ENCODE results near the gene TCP11L2.

TCP11L2 gene

DNA sequence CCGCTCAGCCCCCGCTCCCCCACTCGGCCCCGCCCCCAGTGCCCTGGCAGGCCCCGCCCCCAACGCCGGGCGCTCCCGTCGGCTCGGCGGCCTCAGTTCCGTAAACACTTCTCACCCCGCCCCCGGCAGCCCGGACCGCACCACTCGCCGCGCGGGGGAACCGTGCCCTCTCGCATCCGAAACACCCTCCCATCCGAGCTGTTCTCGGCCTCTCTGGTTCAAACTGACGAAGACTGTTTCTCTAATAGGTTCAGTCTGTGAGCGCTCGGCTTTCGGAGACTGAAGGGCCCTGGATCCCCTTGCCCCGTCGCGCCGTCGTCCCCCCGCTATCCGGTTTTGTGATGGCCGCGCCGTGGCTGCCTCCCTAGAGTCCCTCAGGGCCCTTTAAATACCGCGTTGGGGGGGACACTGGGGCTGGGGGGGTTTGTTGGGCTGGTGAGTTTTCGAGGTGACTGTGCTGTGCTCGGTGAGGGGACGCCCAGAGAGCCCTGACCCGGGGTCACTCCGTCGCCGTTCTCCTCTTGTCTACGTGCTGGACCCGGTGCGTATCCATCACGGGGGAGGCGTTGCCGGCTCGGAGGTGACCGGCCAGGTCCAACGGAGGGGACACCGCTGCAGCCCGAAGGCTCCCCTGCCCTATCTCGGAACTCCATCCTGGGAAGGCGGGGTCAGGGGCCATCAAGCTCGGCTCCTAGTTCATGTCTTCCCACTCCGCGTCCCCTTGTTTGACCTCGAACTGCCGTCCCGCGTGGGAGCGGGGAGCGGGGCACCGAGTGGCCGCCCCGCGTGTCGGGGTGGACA lies at the start of gene TCP11L2:
Gene TCP11L2 (plus strand): TSS at position 333 of the 801 bp plus-strand sequence. CDS start 8,343 bp downstream, outside the sequence.
- DNase-seq = peak; percentile 74

DNA sequence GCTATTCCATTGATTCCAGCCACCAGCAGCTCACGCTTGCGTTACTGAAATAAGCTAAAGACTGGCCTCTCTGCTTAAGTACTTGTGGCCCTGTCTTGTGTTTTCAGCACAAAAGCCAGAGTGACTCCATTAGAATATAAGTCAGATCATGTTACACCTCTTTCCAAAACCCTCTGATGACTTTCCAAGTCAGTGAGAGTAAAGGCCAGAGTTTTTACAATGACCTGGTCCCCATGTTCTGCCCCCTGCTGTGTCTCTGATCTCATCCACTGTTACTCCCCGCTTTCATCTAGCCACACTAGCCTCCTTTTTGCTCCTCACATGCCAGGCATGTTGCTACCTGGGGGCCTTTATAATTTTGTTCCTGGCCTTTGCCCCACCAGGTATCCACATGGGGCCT lies 47.8 kb upstream of the TCP11L2 start:
- DNase-seq = no peak

GRCh38 chr12:106255493-106255892 lies 47.0 kb upstream of the TCP11L2 start:
- no peak for DNase-seq

DNA sequence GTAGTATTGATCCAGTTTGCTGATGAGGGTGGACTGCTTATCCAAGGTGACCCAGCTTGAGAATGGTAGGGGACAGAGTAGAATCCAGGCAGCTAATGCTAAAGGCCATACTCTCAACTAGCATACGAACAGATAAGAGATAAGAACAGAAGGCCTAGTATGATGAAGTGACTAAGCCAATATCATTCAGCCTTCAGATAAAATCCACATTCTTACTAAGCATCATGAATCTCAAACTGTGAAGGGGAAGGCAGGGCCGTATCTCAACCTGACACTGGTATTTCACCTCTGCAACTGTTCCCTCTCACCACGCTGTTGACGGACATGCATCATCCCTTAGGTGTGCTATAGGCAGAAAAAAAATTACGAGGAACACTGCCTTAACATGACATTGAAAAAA lies 46.6 kb upstream of the TCP11L2 start:
- no peak for DNase-seq

DNA sequence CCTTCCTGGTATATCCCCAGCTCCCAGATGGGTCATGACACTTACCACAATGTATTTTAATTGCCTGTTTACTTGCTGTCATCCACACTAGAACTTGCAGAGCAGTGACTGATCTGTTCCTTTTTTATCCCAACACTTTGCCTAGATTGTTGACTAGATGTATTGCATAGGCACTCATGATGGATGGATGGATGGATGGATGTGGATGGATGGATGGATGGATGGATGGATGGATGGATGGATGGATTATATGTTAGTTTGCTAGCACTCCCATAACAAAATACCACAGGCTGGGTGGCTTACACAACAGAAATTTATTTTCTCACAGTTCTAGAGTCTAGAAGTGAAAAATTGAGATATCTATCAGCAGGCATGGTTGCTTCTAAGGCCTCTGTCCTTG lies 46.0 kb upstream of the TCP11L2 start:
- DNase-seq = no peak

GRCh38 chr12:106258226-106258625 lies 44.3 kb upstream of the TCP11L2 start:
- no peak for DNase-seq

DNA sequence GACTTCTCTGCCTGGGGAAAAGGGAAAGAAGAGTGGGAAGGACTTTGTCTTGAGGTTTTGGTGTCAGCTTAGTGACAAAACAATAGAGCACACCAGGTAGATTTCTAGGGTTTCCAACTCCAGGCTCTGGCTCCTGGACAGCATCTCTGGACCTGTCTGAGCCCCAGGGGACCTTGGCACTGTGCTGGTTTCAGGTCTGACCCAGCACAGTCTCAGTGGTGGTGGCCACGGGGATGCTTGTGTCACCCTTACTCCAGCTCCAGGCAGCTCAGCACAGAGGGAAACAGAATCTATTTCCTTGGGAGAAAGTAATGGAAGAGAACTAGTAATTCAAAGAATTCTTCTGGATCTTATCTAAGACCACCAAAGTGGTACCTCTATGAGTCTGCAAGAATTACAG lies 43.6 kb upstream of the TCP11L2 start:
- no peak for DNase-seq

DNA sequence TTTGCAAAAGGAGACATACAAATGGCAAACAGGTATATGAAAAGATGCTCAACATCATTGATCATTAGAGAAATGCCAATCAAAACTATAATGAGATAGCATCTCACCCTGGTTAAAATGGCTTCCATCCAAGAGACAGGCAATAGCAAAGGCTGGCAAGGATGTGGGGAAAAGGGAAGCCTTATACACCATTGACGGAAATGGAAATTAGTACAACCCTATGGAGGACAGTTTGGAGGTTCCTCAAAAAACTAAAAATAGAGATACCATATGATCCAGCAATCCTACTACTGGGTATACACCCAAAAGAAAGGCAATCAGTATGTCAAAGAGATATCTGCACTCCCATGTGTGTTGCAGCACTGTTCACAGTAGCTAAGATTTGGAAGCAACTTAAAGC lies 37.4 kb upstream of the TCP11L2 start:
- no peak for DNase-seq

- DNase-seq = no peak
Measured at GRCh38 chr12:106267535-106267934, 35.0 kb upstream of the TCP11L2 start.

- no peak for DNase-seq
Measured at GRCh38 chr12:106269150-106269771, 33.3 kb upstream of the TCP11L2 start.

DNA sequence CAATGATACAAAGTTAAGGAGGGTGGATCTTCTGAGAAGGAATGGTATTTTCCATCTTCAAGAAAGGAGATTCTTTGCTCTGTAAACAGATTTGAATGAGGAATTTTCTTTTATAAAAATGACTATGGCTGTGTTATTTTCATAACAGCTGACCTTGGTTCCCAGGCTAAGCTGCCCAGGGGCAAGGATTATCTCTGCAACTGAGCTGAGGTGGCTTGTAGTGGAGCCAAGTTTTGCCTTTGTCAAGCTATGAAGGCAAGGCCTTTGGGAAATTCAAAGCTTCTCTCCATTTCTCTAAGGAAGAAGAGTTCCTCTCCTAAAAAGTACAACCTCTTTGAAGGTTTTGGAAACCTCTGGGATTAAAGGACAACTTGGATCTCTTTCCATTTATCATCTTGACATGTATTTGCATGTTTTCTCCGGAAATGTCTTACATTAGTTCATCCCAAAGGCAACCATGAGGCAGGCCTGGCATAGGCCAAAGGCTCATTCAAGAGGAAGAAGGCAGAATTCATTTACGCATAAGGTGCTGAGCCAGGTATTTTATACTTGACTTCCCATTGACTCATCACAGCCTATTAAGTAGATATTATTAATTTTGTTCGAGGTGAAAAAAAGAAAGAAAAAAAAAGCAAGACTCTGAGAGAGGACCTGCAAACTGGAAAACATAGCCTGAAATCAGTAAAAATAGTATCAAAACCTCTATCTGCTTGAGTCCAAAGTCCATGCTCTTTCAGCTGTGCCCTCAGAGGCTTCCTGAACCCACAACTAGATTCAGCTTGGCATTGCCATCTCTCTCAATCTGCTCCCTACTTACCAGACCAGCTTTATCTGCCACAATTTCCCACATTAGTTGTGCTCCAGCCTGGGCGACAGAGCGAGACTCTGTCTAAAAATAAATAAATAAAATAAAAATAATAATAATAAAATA lies 30.7 kb upstream of the TCP11L2 start:
- DNase-seq = no peak

DNA sequence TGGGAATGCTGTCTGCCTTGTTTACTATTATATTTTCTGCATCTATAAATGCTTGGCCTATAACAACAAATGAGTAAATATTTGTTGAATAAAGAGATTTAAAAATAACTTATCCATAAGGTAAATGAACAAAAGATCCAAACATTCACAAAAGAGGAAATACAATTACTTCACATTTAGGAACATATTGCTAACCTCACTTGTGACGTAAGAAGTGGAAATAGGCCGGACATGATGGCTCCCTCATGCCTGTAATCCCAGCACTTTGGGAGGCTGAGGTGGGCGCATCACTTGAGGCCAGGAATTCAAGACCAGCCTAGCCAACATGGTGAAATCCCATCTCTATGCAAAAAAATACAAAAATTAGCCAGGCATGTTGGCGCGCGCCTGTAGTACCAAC lies 29.0 kb upstream of the TCP11L2 start:
- DNase-seq = no peak

DNA sequence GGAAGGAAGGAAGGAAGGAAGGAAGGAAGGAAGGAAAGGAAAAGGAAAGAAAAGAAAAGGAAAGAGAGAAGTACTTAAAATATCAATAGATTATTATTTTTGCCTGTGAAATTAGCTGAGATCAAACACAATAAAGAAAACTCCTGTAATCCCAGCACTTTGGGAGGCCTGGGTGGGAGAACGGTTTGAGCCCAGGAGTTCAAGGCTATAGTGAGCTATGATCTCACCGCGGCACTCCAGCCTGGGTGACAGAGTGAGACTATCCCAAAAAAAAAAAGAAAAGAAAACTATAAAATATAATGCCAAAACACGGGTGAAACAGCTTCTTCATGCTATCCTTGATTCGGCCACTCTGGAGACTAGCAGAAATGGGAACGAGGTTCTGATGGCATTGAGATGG lies 28.5 kb upstream of the TCP11L2 start:
- DNase-seq = no peak

DNA sequence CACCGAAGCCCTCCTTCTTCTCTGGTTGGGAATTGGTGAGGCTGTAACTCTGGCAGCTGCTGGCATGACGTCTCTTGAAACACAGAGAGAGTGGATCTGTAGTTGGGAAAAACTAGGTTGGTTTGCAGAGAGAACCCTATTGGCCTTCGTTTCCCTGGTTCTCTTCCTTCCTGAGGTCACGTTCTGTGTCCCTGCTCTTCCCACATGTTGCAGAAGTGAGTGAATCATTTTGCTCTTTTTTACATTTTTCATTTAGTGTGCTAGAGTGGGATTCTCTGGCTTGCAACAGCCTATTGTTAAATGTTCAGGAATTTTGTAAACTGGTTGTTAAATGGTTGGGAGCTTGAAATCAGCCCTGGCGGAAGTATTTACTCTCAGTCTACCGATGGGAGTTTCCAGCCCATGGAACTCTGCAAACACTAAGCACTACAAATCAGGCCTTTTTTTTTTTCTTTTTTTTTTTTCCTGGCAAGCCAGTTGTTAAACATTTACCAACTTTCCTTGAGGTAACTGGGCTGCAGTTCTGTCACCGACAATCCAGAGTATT lies 27.9 kb upstream of the TCP11L2 start:
- no peak for DNase-seq

DNA sequence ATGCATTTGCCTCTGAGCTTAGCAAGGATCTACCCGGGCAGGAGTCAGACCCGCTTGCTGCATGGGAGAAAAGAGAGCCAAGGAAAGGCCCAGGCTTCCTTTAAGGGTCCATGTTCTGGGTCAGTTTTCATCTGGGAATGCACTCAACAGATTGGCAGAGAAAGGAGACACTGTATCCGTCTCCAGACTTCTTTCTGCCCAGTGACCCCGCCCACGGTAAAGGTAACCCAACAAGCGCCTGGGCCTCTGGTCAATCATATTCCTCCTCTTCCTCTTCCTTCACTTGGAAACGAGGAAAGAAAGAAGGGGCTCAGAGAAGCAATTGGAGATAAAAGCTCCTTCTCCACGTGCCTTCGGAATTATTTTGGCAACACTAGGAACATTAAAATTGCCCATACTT lies 27.1 kb upstream of the TCP11L2 start:
- no peak for DNase-seq

GRCh38 chr12:106276032-106276740 lies 26.3 kb upstream of the TCP11L2 start:
- no peak for DNase-seq

GRCh38 chr12:106280106-106280505 lies 22.4 kb upstream of the TCP11L2 start:
- no peak for DNase-seq

- DNase-seq = no peak
Measured at GRCh38 chr12:106281056-106281782, 21.3 kb upstream of the TCP11L2 start.

DNA sequence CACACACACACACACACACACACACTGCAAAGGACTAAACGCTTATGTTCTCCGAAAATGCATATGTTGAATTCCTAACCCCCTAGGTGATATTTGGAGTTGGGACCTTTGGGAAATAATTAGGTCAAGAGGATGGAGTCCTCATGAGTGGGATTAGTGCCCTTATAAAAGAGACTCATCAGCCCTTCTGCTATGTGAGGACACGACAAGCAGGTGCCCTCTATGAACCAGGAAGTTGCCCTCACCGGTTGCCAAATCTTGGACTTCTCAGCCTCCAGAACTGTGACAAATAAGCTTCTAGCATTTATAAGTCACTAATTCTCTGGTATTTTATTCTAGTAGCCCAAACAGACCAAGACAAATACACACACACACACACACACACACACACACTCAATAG lies 20.7 kb upstream of the TCP11L2 start:
- DNase-seq = no peak

- no peak for DNase-seq
Measured at GRCh38 chr12:106282457-106283097, 20.0 kb upstream of the TCP11L2 start.

All from NCI-H1417 treated with DMSO at 0.1 percent for 48 hours (cell line).